ENCODE measurements around the gene RAB33B.
A peak's percentile ranks its signal among the peaks of the same experiment; 100 is the strongest.
"Not testable (repeated sequence)": the region's sequence is repeated elsewhere in the genome, so short reads cannot be mapped to it uniquely, and the experiment has no call there.

RAB33B gene

DNA sequence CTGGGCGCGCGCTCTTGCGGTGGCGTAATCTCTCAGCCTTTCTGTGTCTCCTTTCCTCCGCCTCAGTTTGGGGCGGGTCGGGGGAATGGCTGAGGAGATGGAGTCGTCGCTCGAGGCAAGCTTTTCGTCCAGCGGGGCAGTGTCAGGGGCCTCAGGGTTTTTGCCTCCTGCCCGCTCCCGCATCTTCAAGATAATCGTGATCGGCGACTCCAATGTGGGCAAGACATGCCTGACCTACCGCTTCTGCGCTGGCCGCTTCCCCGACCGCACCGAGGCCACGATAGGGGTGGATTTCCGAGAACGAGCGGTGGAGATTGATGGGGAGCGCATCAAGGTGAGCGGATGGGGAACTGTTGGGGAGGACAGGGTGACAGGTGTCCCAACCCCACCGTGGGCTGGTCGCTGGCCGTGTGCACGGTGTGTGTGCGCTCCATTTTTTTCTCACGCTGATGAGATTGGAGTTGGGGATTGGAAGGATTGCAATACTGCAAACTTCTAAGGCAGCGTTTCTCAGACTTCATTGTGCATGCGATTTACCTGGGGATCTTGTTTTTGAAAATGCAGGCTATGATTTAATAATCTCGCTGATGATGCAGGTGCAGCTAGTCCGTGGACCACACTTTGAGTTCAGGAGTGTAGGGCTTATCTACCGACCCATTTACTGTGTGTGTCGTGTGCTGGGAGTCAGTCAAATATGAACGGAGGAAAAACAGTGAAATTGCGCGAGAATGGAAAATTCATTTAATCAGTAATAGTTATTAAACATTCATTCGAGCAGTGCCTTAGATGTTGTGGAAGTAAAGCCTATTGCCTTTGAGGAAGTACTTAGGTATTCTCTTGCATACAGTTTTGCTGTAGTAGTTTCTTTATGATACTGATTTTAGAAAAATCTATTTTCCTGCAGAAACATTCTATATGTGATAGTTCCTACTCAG is at the start of gene RAB33B:
Gene RAB33B, plus strand, starts transcription at position 11 of the 935 bp plus-strand sequence. Its CDS starts 75 bp downstream, at position 86.
- Histone ChIP-seq H3K36me3 (replicated peaks; ENCODE audit: low read depth, low read length) (no peaks in the 10 kb centered on the region), H3K27ac (ENCODE audit: low read length) (peak within 1 kb of the TSS; percentile 81), H3K79me2 (ENCODE audit: low read length) (peaks cover 15% of the 10 kb centered on the region), H4K20me1 (ENCODE audit: insufficient read depth, low read length) (no peaks in the 10 kb centered on the region), H3K27me3 (ENCODE audit: low read depth, low read length) (no peaks in the 10 kb centered on the region), H3K4me1 (ENCODE audit: low read length) (peaks cover 33% of the 10 kb centered on the region), H3K4me2 (ENCODE audit: low read length) (peak within 1 kb of the TSS; percentile 87), H3K9ac (ENCODE audit: low read length) (peak within 1 kb of the TSS; percentile 74), H3K9me3 (ENCODE audit: insufficient read depth, low read length) (no peaks in the 10 kb centered on the region), H2AFZ (ENCODE audit: low read depth, low read length) (peak within 1 kb of the TSS; percentile 83), H3K4me3 (ENCODE audit: low read length) (peak within 1 kb of the TSS; percentile 80)
- TF ChIP-seq, protein P1, sequence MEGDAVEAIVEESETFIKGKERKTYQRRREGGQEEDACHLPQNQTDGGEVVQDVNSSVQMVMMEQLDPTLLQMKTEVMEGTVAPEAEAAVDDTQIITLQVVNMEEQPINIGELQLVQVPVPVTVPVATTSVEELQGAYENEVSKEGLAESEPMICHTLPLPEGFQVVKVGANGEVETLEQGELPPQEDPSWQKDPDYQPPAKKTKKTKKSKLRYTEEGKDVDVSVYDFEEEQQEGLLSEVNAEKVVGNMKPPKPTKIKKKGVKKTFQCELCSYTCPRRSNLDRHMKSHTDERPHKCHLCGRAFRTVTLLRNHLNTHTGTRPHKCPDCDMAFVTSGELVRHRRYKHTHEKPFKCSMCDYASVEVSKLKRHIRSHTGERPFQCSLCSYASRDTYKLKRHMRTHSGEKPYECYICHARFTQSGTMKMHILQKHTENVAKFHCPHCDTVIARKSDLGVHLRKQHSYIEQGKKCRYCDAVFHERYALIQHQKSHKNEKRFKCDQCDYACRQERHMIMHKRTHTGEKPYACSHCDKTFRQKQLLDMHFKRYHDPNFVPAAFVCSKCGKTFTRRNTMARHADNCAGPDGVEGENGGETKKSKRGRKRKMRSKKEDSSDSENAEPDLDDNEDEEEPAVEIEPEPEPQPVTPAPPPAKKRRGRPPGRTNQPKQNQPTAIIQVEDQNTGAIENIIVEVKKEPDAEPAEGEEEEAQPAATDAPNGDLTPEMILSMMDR (IDR thresholded peaks at IDR 0.05; ENCODE audit: low read depth, low read length) = no peak
- TF ChIP-seq EZH2phosphoT487 (IDR thresholded peaks at IDR 0.05; ENCODE audit: low read depth) = no peak

DNA sequence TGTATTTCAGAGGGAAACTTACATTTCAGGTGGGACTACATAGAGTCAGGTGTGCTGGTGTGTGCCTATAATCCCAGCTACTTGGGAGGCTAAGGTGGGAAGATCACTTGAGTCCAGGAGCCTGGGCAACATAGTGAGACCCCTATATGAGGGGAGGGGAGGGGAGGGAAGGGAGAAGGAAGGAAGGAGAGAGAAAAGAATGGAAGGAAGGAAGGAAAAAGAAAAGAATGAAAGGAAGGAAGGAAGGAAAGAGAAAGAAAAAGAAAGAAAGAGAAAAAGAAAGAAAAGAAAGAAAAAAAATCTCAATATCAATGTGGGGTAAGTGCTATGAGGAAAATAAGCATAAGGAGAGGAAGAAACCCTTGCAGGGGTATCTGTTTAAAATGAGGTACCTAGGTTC is 43.6 kb upstream of the RAB33B start:
- 0 out of 2 replicates have a peak, but pooled peaks cover 6% of the 10 kb centered on the region for H3K4me1 ChIP-seq (ENCODE audit: low read length)
- H2AFZ ChIP-seq (ENCODE audit: low read depth, low read length) = no peak overlapping the region
- H3K79me2 ChIP-seq (ENCODE audit: low read length) = no peaks in the 10 kb centered on the region
- no peak overlapping the region for H3K27ac ChIP-seq (ENCODE audit: low read length)
- H3K9ac ChIP-seq (ENCODE audit: low read length) = no peak overlapping the region
- H3K36me3 ChIP-seq (replicated peaks; ENCODE audit: low read depth, low read length) = peaks cover 36% of the 10 kb centered on the region
- no peak overlapping the region for H3K4me2 ChIP-seq (ENCODE audit: low read length)
- H3K27me3 ChIP-seq (ENCODE audit: low read depth, low read length) = no peaks in the 10 kb centered on the region
- no peaks in the 10 kb centered on the region for H3K9me3 ChIP-seq (ENCODE audit: insufficient read depth, low read length)
- H4K20me1 ChIP-seq (ENCODE audit: insufficient read depth, low read length) = no peaks in the 10 kb centered on the region
- no peak for TF ChIP-seq EZH2phosphoT487 (IDR thresholded peaks at IDR 0.05; ENCODE audit: low read depth)
- TF ChIP-seq, protein P1 (IDR thresholded peaks at IDR 0.05; ENCODE audit: low read depth, low read length) = no peak
- H3K4me3 ChIP-seq (ENCODE audit: low read length) = no peak overlapping the region

DNA sequence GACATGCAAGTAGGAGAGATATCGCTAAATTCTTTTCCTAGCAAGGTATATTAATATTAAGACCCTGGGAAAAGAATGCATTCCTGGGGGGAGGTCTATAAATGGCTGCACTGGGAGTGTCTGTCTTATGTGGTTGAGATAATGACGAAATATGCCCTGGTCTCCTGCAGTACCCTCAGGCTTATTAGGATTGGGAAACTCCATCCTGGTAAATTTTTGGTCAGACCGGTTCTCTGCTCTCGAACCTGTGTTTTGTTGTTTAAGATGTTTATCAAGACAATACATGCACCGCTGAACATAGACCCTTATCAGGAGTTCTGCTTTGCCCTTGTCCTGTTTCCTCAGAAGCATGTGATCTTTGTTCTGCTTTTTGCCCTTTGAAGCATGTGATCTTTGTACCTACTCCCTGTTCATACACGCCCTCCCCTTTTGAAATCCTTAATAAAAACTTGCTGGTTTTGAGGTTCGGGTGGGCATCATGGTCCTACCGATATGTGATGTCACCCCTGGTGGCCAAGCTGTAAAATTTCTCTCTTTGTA is 39.2 kb upstream of the RAB33B start:
- not testable (repeated sequence) for H3K79me2 ChIP-seq (ENCODE audit: low read length); H2AFZ ChIP-seq (ENCODE audit: low read depth, low read length); H4K20me1 ChIP-seq (ENCODE audit: insufficient read depth, low read length); H3K27me3 ChIP-seq (ENCODE audit: low read depth, low read length); H3K9me3 ChIP-seq (ENCODE audit: insufficient read depth, low read length); H3K9ac ChIP-seq (ENCODE audit: low read length); H3K4me3 ChIP-seq (ENCODE audit: low read length); H3K4me1 ChIP-seq (ENCODE audit: low read length); H3K27ac ChIP-seq (ENCODE audit: low read length); H3K4me2 ChIP-seq (ENCODE audit: low read length)
- peaks cover 24% of the 10 kb centered on the region for H3K36me3 ChIP-seq (replicated peaks; ENCODE audit: low read depth, low read length)

DNA sequence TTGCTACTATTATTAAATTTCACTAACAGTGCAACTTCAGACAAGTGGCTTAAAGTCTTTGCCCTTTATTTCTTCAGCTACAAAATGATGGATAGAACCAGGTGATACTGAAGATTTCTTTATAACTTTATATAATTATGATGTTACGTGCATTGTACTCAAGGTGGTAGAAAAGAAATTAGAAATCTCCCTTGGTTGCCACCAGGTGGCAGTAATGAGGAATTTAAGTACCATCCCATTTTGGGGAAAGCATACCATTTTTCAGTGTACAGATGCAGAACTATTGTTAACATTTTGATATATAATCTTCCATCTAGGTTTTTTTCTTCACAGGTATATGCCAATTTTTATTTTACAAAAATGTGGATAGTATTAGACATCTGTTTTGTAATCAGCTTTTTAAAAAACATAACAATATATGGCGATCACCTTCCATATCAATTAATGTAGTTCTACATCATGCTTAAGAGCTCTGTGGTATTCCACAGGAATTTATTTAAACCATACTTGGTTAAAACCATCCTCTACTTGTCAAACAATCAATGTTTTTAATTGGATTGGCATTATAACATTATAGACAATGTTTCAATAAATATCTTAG is 37.7 kb upstream of the RAB33B start:
- Histone ChIP-seq H3K79me2 (ENCODE audit: low read length) (no peaks in the 10 kb centered on the region), H3K4me2 (ENCODE audit: low read length) (no peak overlapping the region), H2AFZ (ENCODE audit: low read depth, low read length) (no peak overlapping the region), H3K4me1 (ENCODE audit: low read length) (0 out of 2 replicates have a peak, but pooled peaks cover 6% of the 10 kb centered on the region), H3K9me3 (ENCODE audit: insufficient read depth, low read length) (no peaks in the 10 kb centered on the region), H3K36me3 (replicated peaks; ENCODE audit: low read depth, low read length) (peaks cover 34% of the 10 kb centered on the region), H3K27ac (ENCODE audit: low read length) (no peak overlapping the region), H3K9ac (ENCODE audit: low read length) (no peak overlapping the region), H3K27me3 (ENCODE audit: low read depth, low read length) (no peaks in the 10 kb centered on the region), H3K4me3 (ENCODE audit: low read length) (no peak overlapping the region), H4K20me1 (ENCODE audit: insufficient read depth, low read length) (no peaks in the 10 kb centered on the region)
- no peak for TF ChIP-seq EZH2phosphoT487 (IDR thresholded peaks at IDR 0.05; ENCODE audit: low read depth)
- TF ChIP-seq, protein P1 (IDR thresholded peaks at IDR 0.05; ENCODE audit: low read depth, low read length) = peak; percentile 82

Data from OCI-LY3 (cell line).